HG02798 (cell line): ENCODE results near the gene CENPF.
"Not testable (repeated sequence)": the region's sequence is repeated elsewhere in the genome, so short reads cannot be mapped to it uniquely, and the experiment has no call there.

ENCODE experiments used
- ATAC-seq: cut with Tn5 transposase; IDR thresholded peaks from one replicate; pipeline ENCODE4 v1.9.1; 2021; ENCODE audit warnings: mild to moderate bottlenecking; ENCODE audit not compliant: unreplicated experiment, poor library complexity

The CENPF gene

GRCh38 chr1:214648801-214649200 is 45.8 kb downstream of the CENPF start:
- no peak for ATAC-seq

- no peak for ATAC-seq
Observed at GRCh38 chr1:214649607-214650006, 46.6 kb downstream of the CENPF start.

- no peak for ATAC-seq
Observed at GRCh38 chr1:214650664-214651063, 47.7 kb downstream of the CENPF start.

GRCh38 chr1:214657299-214657698 is 54.3 kb downstream of the CENPF start:
- no peak for ATAC-seq

GRCh38 chr1:214658175-214658574 is 55.2 kb downstream of the CENPF start:
- ATAC-seq: no peak

- ATAC-seq: no peak
Observed at GRCh38 chr1:214658785-214659184, 55.8 kb downstream of the CENPF start.

GRCh38 chr1:214660190-214660589 is 57.2 kb downstream of the CENPF start:
- ATAC-seq: no peak

- ATAC-seq: no peak
Observed at GRCh38 chr1:214660900-214661299, 57.9 kb downstream of the CENPF start.

- ATAC-seq: no peak
Observed at GRCh38 chr1:214662223-214662785, 59.3 kb downstream of the CENPF start.

- no peak for ATAC-seq
Observed at GRCh38 chr1:214664651-214665433, 61.8 kb downstream of the CENPF start.

- ATAC-seq: no peak
Observed at GRCh38 chr1:214665606-214666110, 62.7 kb downstream of the CENPF start.

GRCh38 chr1:214666674-214667073 is 63.7 kb downstream of the CENPF start:
- ATAC-seq: no peak

GRCh38 chr1:214670098-214670497 is 67.1 kb downstream of the CENPF start:
- no peak for ATAC-seq

GRCh38 chr1:214673029-214673428 is 70.0 kb downstream of the CENPF start:
- not testable (repeated sequence) for ATAC-seq

GRCh38 chr1:214673576-214673975 is 70.6 kb downstream of the CENPF start:
- no peak for ATAC-seq

- ATAC-seq: not testable (repeated sequence)
Observed at GRCh38 chr1:214675524-214675923, 72.5 kb downstream of the CENPF start.

- no peak for ATAC-seq
Observed at GRCh38 chr1:214676747-214677146, 73.8 kb downstream of the CENPF start.

GRCh38 chr1:214677945-214678344 is 75.0 kb downstream of the CENPF start:
- ATAC-seq: no peak

- ATAC-seq: no peak
Observed at GRCh38 chr1:214678386-214678785, 75.4 kb downstream of the CENPF start.

- no peak for ATAC-seq
Observed at GRCh38 chr1:214683621-214684020, 80.6 kb downstream of the CENPF start.

- ATAC-seq: no peak
Observed at GRCh38 chr1:214685906-214686305, 82.9 kb downstream of the CENPF start.

GRCh38 chr1:214686497-214686896 is 83.5 kb downstream of the CENPF start:
- ATAC-seq: no peak
